Stomach (tissue), 9 donors: ENCODE results near the gene KDM3B. TPM values are rescaled to one million over a fixed set of nuclear protein-coding genes. Genes with fewer than 3 reads are reported as not detected.

Experiments used
- DNase-seq, 2 donors: peaks; one replicate each; pipeline versions ENCODE4 v3.0.0 to v3.0.0-alpha.2; 2013 to 2019
- H3K27ac ChIP-seq, 5 donors: fragments of 200-600 bp in 4 of 5; sonication (generic) in 4 of 5; one replicate each; pipeline ENCODE4 v1.5.1; 2013 to 2019; ENCODE audit warnings: mild to moderate bottlenecking in 1 of 5, moderate library complexity in 1 of 5
- H3K27me3 ChIP-seq, 3 donors: fragments of 200-600 bp; sonication (generic); one replicate each; pipeline ENCODE4 v1.5.1; 2017 to 2019; ENCODE audit warnings: mixed run types in 1 of 3
- H3K36me3 ChIP-seq, 4 donors: fragments of 200-600 bp; sonication (generic); 1 replicate in 3 of 4; 2 replicates in 1 of 4; pipeline ENCODE4 v1.5.1; 2016 to 2019
- H3K4me1 ChIP-seq, 4 donors: fragments of 200-600 bp; sonication (generic); one replicate each; pipeline ENCODE4 v1.5.1; 2016 to 2019
- H3K4me3 ChIP-seq, 4 donors: fragments of 200-600 bp; sonication (generic) in 3 of 4; one replicate each; pipeline ENCODE4 v1.5.1; 2016 to 2019; ENCODE audit warnings: mild to moderate bottlenecking in 1 of 4
- H3K9me3 ChIP-seq, 4 donors: fragments of 200-600 bp; sonication (generic); one replicate each; pipeline ENCODE4 v1.5.1; 2016 to 2019
- CTCF ChIP-seq, 7 experiments: fragments of 450-650 bp in 4 of 7; fragments of 200-600 bp in 3 of 7; sonication (generic) in 3 of 7; IDR thresholded peaks; one replicate each; pipeline ENCODE4 v1.5.1; 2016 to 2019; ENCODE audit warnings: antibody characterized with exemption in 7 of 7, control low read depth in 2 of 7, mild to moderate bottlenecking in 1 of 7
- EP300 ChIP-seq: sonication (generic); formaldehyde crosslinking; IDR thresholded peaks from one replicate; pipeline ENCODE4 v1.6.1; 2017; ENCODE audit warnings: antibody characterized with exemption
- POLR2A ChIP-seq, 4 donors: fragments of 450-650 bp; IDR thresholded peaks; one replicate each; pipeline ENCODE4 v1.6.1; 2016; ENCODE audit warnings: antibody characterized with exemption in 4 of 4, control low read depth in 2 of 4, mild to moderate bottlenecking in 1 of 4, moderate library complexity in 1 of 4
- POLR2AphosphoS5 ChIP-seq, 3 donors: sonication (generic); formaldehyde crosslinking; IDR thresholded peaks; one replicate each; pipeline ENCODE4 v1.6.1; 2016; ENCODE audit warnings: antibody characterized with exemption in 3 of 3
- WGBS, 5 donors: extraction: QIAGEN DNeasy Blood & Tissue Kit in 3 of 5; methylation state at CpG; one replicate each; pipeline versions ENCODE4 v1.1.5 to v1.1.7; 2013 to 2018; 5-methylcytosine and 5-hydroxymethylcytosine counted together
- intact Hi-C: fragments of 100-400 bp; cut with DNase I; formaldehyde crosslinking; loops from one replicate; pipeline ENCODE4 v1.15.1; 2023; ENCODE audit warnings: low total_unique reads
- polyA plus RNA-seq, 3 donors: library from polyadenylated mRNA; stranded (reverse); fragments of 200-250 nt; gene quantifications; one replicate each; pipeline ENCODE4 v1.2.3, GENCODE V29; 2013
- total RNA-seq, 5 donors: library from RNA; depleted of rRNA; stranded (reverse); fragments of >200 nt; gene quantifications; one replicate each; pipeline versions ENCODE4 v1.1.0 to v1.2.3, GENCODE V29; 2014 to 2016
- donor health status: healthy with polysubstance abuse.
- donor health status: Bipolar disorder and iron deficiency.
- donor health status: healthy.

KDM3B gene
- total and polyA plus RNA-seq, 8 donors, result 12.6 to 107 (median 51.0) TPM

GRCh38 chr5:138359621-138360020, 7.1 kb downstream of the KDM3B start:
- Histone ChIP-seq H3K9me3 (no peaks in the 10 kb centered on the region), H3K27ac (no peak overlapping the region), H3K4me3 (no peak overlapping the region), H3K27me3 (no peaks in the 10 kb centered on the region), H3K36me3 (peaks cover 0 to 4% (median 0%) of the 10 kb centered on the region in 4 donors), H3K4me1 (peaks cover 12 to 59% (median 34%) of the 10 kb centered on the region in 4 donors)
- TF ChIP-seq CTCF (IDR thresholded peaks at IDR 0.05) (no peak), POLR2AphosphoS5 (IDR thresholded peaks at IDR 0.05) (no peak), EP300 (no peak), POLR2A (IDR thresholded peaks at IDR 0.05) (no peak)
- WGBS, 5 donors, result 51 to 67% (median 61%) methylated on average over 3 of the region's 3 CpGs
- no peak for DNase-seq
- intact Hi-C loops, result no loop called here

- intact Hi-C loops, result no loop called here
- Histone ChIP-seq H3K9me3 (no peaks in the 10 kb centered on the region), H3K27ac (no peak overlapping the region), H3K4me1 (peaks cover 2 to 50% (median 22%) of the 10 kb centered on the region in 4 donors), H3K27me3 (no peaks in the 10 kb centered on the region), H3K36me3 (peaks cover 0 to 5% (median 0%) of the 10 kb centered on the region in 4 donors), H3K4me3 (no peak overlapping the region)
- 81 to 100% (median 96%) methylated on average over 1 of the region's 1 CpG for WGBS, 5 donors
- TF ChIP-seq EP300 (no peak), POLR2A (IDR thresholded peaks at IDR 0.05) (no peak), CTCF (IDR thresholded peaks at IDR 0.05) (no peak), POLR2AphosphoS5 (IDR thresholded peaks at IDR 0.05) (no peak)
- no peak for DNase-seq
These were observed 8.5 kb downstream of the KDM3B start for GRCh38 chr5:138360941-138361452.

GRCh38 chr5:138364576-138364975, 12.1 kb downstream of the KDM3B start:
- no peaks in the 10 kb centered on the region for H3K9me3 ChIP-seq
- H3K27me3 ChIP-seq, result no peaks in the 10 kb centered on the region
- H3K4me1 ChIP-seq, result peaks cover 16 to 61% (median 39%) of the 10 kb centered on the region in 4 donors
- no peak for TF ChIP-seq POLR2AphosphoS5 (IDR thresholded peaks at IDR 0.05)
- no peak for TF ChIP-seq POLR2A (IDR thresholded peaks at IDR 0.05)
- H3K27ac ChIP-seq, result no peak overlapping the region
- peaks cover 0 to 5% (median 0%) of the 10 kb centered on the region in 4 donors for H3K36me3 ChIP-seq
- WGBS, 5 donors, result 93 to 98% (median 94%) methylated on average over 1 of the region's 1 CpG
- H3K4me3 ChIP-seq, result no peak overlapping the region
- DNase-seq, result no peak
- intact Hi-C loops, result no loop called here

- TF ChIP-seq CTCF (IDR thresholded peaks at IDR 0.05) (no peak), POLR2A (IDR thresholded peaks at IDR 0.05) (no peak)
These were observed 14.3 kb downstream of the KDM3B start for GRCh38 chr5:138366632-138367382.

GRCh38 chr5:138369261-138369660, 16.8 kb downstream of the KDM3B start:
- TF ChIP-seq CTCF (IDR thresholded peaks at IDR 0.05), result no peak
- DNase-seq, result no peak
- Histone ChIP-seq H3K4me1 (peaks cover 19 to 63% (median 37%) of the 10 kb centered on the region in 4 donors), H3K27ac (peak overlapping the region in 2 of 5 donors; percentile 69 to 76), H3K27me3 (no peaks in the 10 kb centered on the region), H3K4me3 (no peak overlapping the region), H3K36me3 (peaks cover 3 to 25% (median 18%) of the 10 kb centered on the region in 4 donors), H3K9me3 (no peaks in the 10 kb centered on the region)
- WGBS, 5 donors, result 69 to 79% (median 77%) methylated on average over 5 of the region's 5 CpGs
- intact Hi-C loops, result no loop called here

More at GRCh38 chr5:138366632-138367382, 14.3 kb downstream of the KDM3B start:
- Histone ChIP-seq H3K36me3 (peaks cover 0 to 5% (median 0%) of the 10 kb centered on the region in 4 donors), H3K27me3 (no peaks in the 10 kb centered on the region), H3K4me3 (no peak overlapping the region), H3K4me1 (peaks cover 19 to 64% (median 40%) of the 10 kb centered on the region in 4 donors), H3K9me3 (no peaks in the 10 kb centered on the region), H3K27ac (no peak overlapping the region)
- DNase-seq, result no peak
- intact Hi-C loops, result no loop called here
- 35 to 51% (median 46%) methylated on average over 4 of the region's 4 CpGs for WGBS, 5 donors
